Left ventricle myocardium inferior (tissue), 1 donor: Measurements from ENCODE around the gene TFPI2. TPM values are rescaled to one million over a fixed set of nuclear protein-coding genes. Genes with fewer than 3 reads are reported as not detected.
"Not testable (repeated sequence)": the region's sequence is repeated elsewhere in the genome, so short reads cannot be mapped to it uniquely, and the experiment has no call there.

Experiments
- DNase-seq: peaks from one replicate; pipeline ENCODE4 v3.0.0-alpha.2; 2020
- H3K27ac ChIP-seq: fragments of 200-600 bp; replicated peaks from 2 replicates; pipeline ENCODE4 v1.8.0; 2021
- H3K27me3 ChIP-seq: fragments of 200-600 bp; 2 replicates; pipeline ENCODE4 v1.8.0; 2021; ENCODE audit warnings: low read depth
- H3K36me3 ChIP-seq: fragments of 200-600 bp; 2 replicates; pipeline ENCODE4 v1.8.0; 2021
- H3K4me1 ChIP-seq: fragments of 200-600 bp; 2 replicates; pipeline ENCODE4 v1.8.0; 2021
- H3K4me3 ChIP-seq: fragments of 200-600 bp; 2 replicates; pipeline ENCODE4 v1.8.0; 2021; ENCODE audit warnings: mild to moderate bottlenecking, moderate library complexity
- H3K9me3 ChIP-seq: fragments of 200-600 bp; replicated peaks from 2 replicates; pipeline ENCODE4 v1.8.0; 2021
- intact Hi-C: fragments of 100-400 bp; cut with micrococcal nuclease; formaldehyde crosslinking; loops from one replicate; pipeline ENCODE4 v1.11.0; 2022
- total RNA-seq: library from RNA; stranded (reverse); fragmentation: NEBNext Ultra II Directional; extraction: Animal tissue kit (Norgen Biotek cat#: 25700); gene quantifications from one replicate; pipeline ENCODE4 v1.2.1, GENCODE V29; 2021
- TF ChIP-seq, protein P1 (sequence below): fragments of 200-600 bp; IDR thresholded peaks from 2 replicates; pipeline ENCODE4 v1.8.0; 2021; ENCODE audit warnings: antibody characterized with exemption, mild to moderate bottlenecking, borderline replicate concordance
- donor health status: DM: no; HTN: yes; CAD: no; lungs with severe emphysema.

The TFPI2 gene
- total RNA-seq, 1 donor from 2014 or later, result 1.5 TPM

DNA sequence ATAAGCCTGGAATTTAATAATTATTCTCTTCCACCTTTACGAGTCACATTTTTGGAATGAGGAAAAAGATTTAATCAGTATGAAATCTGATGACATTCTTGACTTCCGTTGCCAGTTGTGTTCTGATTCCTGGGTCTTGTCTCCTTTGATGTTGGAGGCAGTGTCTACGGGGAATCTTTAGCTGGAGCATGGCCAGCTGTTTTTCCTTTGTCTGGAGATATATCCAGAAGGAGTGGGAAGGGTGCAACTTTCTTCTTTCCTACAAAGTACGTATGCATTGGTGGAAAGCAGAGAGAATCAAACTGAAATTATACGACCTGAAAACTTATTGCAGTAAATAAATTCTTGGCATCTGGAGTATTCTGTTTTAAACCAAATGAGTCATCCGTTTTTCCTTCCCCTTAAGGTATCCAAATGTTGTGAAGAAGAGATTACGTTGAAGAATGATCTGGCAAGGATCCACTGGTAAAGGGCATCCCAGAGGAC is 24.1 kb upstream of the TFPI2 start:
- Histone ChIP-seq H3K27ac (peak overlapping the region; percentile 71), H3K4me1 (peaks cover 34% of the 10 kb centered on the region), H3K4me3 (peak overlapping the region; percentile 18), H3K9me3 (no peaks in the 10 kb centered on the region), H3K36me3 (no peaks in the 10 kb centered on the region), H3K27me3 (no peaks in the 10 kb centered on the region)
- DNase-seq, result no peak
- TF ChIP-seq, protein P1, sequence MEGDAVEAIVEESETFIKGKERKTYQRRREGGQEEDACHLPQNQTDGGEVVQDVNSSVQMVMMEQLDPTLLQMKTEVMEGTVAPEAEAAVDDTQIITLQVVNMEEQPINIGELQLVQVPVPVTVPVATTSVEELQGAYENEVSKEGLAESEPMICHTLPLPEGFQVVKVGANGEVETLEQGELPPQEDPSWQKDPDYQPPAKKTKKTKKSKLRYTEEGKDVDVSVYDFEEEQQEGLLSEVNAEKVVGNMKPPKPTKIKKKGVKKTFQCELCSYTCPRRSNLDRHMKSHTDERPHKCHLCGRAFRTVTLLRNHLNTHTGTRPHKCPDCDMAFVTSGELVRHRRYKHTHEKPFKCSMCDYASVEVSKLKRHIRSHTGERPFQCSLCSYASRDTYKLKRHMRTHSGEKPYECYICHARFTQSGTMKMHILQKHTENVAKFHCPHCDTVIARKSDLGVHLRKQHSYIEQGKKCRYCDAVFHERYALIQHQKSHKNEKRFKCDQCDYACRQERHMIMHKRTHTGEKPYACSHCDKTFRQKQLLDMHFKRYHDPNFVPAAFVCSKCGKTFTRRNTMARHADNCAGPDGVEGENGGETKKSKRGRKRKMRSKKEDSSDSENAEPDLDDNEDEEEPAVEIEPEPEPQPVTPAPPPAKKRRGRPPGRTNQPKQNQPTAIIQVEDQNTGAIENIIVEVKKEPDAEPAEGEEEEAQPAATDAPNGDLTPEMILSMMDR, result no peak
- intact Hi-C loops, result no loop called here

DNA sequence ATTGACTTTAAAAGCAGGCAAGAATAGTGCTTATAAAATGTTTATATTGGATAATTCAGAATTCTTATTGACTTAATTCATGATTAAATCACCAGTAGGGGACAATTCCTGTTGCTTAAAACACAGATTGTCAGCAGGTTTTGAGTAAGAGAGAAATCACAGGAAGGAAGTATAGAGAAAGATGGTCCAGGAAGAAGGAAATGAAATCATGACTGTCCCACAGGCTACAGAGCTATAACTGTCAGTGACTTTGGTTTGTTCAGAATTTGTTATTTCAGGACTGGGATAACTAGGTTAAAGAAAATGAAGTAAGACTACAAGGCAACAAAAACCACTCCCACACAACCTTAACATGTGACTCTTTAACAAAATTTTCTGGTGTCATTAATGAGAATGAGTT is 22.6 kb upstream of the TFPI2 start:
- peak overlapping the region; percentile 71 for H3K27ac ChIP-seq
- TF ChIP-seq, protein P1, result no peak
- H3K4me3 ChIP-seq, result no peak overlapping the region
- H3K27me3 ChIP-seq, result no peaks in the 10 kb centered on the region
- intact Hi-C loops, result no loop called here
- no peaks in the 10 kb centered on the region for H3K9me3 ChIP-seq
- no peak for DNase-seq
- H3K4me1 ChIP-seq, result peaks cover 33% of the 10 kb centered on the region
- H3K36me3 ChIP-seq, result no peaks in the 10 kb centered on the region

DNA sequence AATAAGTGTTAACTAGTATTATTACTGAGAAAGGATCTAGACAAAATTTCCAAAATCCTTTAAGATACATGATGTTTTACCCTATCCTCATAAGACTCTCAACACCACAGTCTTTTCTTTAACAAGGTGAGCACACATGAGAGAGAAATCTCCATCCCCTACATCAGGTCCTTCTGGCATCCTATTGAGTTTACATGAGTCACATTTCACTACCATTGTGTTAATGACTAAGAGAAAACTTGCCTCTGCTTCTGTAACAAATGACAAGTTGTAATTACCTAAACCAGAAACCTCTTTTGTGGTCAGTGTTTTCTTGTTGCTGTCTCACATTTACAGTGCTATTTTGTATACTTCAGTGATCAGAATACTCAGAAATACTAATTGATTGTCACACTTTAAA is 21.1 kb upstream of the TFPI2 start:
- H3K4me3 ChIP-seq, H3K9me3 ChIP-seq, DNase-seq, intact Hi-C loops, H3K27me3 ChIP-seq, H3K36me3 ChIP-seq: not testable (repeated sequence)
- Histone ChIP-seq H3K4me1 (peaks cover 33% of the 10 kb centered on the region), H3K27ac (peak overlapping the region; percentile 57)

DNA sequence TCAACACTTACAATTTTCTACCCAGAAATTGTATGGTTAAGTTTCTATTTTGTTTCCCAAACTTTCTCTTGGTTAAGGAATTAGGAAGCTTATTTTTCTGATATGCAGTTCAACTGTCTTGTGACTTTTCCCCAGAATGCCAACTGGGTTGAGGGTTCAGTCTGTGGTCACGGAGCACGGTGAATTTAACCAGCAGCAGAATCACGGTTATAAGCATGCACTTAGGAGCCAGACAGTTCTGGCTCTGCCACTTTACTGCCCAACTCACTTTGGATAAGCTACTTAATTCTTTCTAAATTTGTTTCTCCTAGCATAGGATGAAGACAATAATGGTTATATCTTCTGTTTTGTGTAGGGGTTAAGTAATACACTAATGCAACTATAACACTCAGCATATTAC is 20.7 kb upstream of the TFPI2 start:
- DNase-seq, intact Hi-C loops, H3K36me3 ChIP-seq, H3K9me3 ChIP-seq, H3K27me3 ChIP-seq, H3K4me3 ChIP-seq: not testable (repeated sequence)
- Histone ChIP-seq H3K4me1 (peaks cover 33% of the 10 kb centered on the region), H3K27ac (peak overlapping the region; percentile 57)

DNA sequence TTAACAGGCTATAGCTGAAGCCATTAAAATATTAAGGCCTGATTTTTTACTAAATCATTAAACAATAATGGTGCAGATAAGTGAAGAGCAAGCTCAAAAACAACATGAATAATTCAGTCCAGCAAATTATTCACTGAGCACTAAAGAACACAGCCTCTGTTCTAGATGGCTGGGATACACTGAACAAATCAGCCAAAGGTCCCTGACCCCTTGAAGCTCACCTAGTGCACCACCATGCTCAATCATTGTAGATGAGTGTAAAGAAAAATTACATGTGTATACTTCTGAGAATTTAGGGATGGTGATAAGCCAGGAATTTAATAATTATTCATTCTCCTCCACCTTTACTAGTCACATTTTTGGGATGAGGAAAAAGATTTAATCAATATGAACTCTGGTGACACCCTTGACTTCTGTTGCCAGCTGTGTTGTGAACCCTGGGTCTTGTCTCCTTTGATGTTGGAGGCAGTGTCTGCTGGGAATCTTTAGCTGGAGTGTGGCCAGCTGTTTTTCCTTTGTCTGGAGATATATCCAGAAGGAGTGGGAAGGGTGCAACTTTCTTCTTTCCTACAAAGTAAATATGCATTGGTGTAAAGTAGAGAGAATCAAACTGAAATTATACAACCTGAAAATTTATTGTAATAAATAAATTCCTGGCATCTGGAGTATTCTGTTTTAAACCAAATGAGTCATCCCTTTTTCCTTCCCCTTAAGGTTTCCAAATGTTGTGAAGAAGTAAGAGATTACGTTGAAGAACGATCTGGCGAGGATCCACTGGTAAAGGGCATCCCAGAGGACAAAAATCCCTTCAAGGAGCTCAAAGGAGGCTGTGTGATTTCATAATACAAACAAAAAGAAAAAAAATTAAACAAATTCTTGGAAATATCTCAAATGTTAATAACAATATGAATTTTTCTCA is 19.8 kb upstream of the TFPI2 start:
- H3K27me3 ChIP-seq, result no peaks in the 10 kb centered on the region
- H3K36me3 ChIP-seq, result no peaks in the 10 kb centered on the region
- intact Hi-C loops, result no loop called here
- H3K27ac ChIP-seq, result peak overlapping the region; percentile 57
- H3K9me3 ChIP-seq, result no peaks in the 10 kb centered on the region
- peaks cover 33% of the 10 kb centered on the region for H3K4me1 ChIP-seq
- no peak for DNase-seq
- no peak overlapping the region for H3K4me3 ChIP-seq
- TF ChIP-seq, protein P1, result no peak

DNA sequence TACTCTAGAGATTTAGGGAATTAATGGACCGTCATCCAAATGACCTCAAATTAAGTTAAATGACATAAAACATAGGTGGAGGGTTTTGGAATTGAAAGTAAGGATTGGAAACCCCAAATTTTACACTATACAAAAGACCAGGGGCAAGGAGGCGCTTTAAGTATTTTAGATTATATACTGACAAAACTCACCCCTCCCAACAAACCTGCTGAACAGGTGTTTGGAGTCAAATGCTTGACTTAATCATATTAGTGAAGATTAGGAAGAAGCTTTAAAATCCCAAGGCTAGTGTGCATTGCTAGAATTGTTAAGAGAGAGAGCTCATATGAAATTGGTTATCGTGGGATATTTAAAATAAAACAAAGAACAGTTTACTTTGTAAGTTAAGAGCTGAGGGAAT is 15.7 kb upstream of the TFPI2 start, which contains the start of gene GNGT1:
Gene GNGT1, plus strand, starts transcription at position 301 of the 400 bp plus-strand sequence. CDS start 180 bp downstream, outside the sequence.
- intact Hi-C loops, result no loop called here
- no peaks in the 10 kb centered on the region for H3K36me3 ChIP-seq
- no peak within 1 kb of the TSS for H3K27ac ChIP-seq
- no peak within 1 kb of the TSS for H3K4me3 ChIP-seq
- TF ChIP-seq, protein P1, result no peak
- peaks cover 19% of the 10 kb centered on the region for H3K4me1 ChIP-seq
- no peaks in the 10 kb centered on the region for H3K27me3 ChIP-seq
- DNase-seq, result no peak
- H3K9me3 ChIP-seq, result no peaks in the 10 kb centered on the region
